AG10803 (cell line): ENCODE results near the gene HERPUD1.
"Not testable (repeated sequence)": the region's sequence is repeated elsewhere in the genome, so short reads cannot be mapped to it uniquely, and the experiment has no call there.

ENCODE experiments used
- DNase-seq: peaks from one replicate; pipeline ENCODE4 v3.0.0; 2010; ENCODE audit warnings: low read depth
- H3K4me3 ChIP-seq: 2 replicates; pipeline ENCODE4 v1.5.1; 2011; ENCODE audit warnings: mild to moderate bottlenecking, low read length, control low read depth
- TF ChIP-seq, protein P1 (sequence below): conservative IDR thresholded peaks from 2 replicates; pipeline ENCODE4 v1.5.1; 2011; ENCODE audit warnings: mild to moderate bottlenecking, low read length, control low read depth, inconsistent platforms

The HERPUD1 gene

GRCh38 chr16:56987692-56988091 is 55.8 kb downstream of the HERPUD1 start:
- TF ChIP-seq, protein P1, sequence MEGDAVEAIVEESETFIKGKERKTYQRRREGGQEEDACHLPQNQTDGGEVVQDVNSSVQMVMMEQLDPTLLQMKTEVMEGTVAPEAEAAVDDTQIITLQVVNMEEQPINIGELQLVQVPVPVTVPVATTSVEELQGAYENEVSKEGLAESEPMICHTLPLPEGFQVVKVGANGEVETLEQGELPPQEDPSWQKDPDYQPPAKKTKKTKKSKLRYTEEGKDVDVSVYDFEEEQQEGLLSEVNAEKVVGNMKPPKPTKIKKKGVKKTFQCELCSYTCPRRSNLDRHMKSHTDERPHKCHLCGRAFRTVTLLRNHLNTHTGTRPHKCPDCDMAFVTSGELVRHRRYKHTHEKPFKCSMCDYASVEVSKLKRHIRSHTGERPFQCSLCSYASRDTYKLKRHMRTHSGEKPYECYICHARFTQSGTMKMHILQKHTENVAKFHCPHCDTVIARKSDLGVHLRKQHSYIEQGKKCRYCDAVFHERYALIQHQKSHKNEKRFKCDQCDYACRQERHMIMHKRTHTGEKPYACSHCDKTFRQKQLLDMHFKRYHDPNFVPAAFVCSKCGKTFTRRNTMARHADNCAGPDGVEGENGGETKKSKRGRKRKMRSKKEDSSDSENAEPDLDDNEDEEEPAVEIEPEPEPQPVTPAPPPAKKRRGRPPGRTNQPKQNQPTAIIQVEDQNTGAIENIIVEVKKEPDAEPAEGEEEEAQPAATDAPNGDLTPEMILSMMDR, result no peak
- no peak for DNase-seq
- H3K4me3 ChIP-seq, result no peak overlapping the region

- TF ChIP-seq, protein P1, result no peak
- H3K4me3 ChIP-seq, result peak overlapping the region; percentile 88
- peak; percentile 45 for DNase-seq
Measured at GRCh38 chr16:56988161-56988947, 56.4 kb downstream of the HERPUD1 start.

- peak within 1 kb of the TSS; percentile 88 for H3K4me3 ChIP-seq
- TF ChIP-seq, protein P1, result no peak
- DNase-seq, result peak; percentile 82
Measured at GRCh38 chr16:56988948-56989945, 57.3 kb downstream of the HERPUD1 start, which contains the start of gene NLRC5. Gene NLRC5, plus strand, starts transcription at chr16:56989557. Its CDS starts 31,156 bp downstream, at chr16:57020713.

- TF ChIP-seq, protein P1, result no peak
Measured at GRCh38 chr16:56989988-56990387, 58.0 kb downstream of the HERPUD1 start.

GRCh38 chr16:56990407-56991286 is 58.7 kb downstream of the HERPUD1 start:
- TF ChIP-seq, protein P1, result no peak
- no peak for DNase-seq
- H3K4me3 ChIP-seq, result peak overlapping the region; percentile 88

More at GRCh38 chr16:56989988-56990387, 58.0 kb downstream of the HERPUD1 start:
- DNase-seq, result no peak
- peak overlapping the region; percentile 88 for H3K4me3 ChIP-seq

- H3K4me3 ChIP-seq, DNase-seq: not testable (repeated sequence)
Measured at GRCh38 chr16:56992431-56992830, 60.5 kb downstream of the HERPUD1 start.
